GM12873 (cell line): Measurements from ENCODE around the gene HGFAC.

ENCODE experiments used
- CTCF ChIP-seq: IDR thresholded peaks from 2 replicates; pipeline ENCODE4 v1.5.1; 2012; ENCODE audit warnings: low read depth, mild to moderate bottlenecking, moderate library complexity, low read length, control low read depth; ENCODE audit not compliant: insufficient read depth; ENCODE audit errors: missing control alignments

Gene HGFAC

DNA sequence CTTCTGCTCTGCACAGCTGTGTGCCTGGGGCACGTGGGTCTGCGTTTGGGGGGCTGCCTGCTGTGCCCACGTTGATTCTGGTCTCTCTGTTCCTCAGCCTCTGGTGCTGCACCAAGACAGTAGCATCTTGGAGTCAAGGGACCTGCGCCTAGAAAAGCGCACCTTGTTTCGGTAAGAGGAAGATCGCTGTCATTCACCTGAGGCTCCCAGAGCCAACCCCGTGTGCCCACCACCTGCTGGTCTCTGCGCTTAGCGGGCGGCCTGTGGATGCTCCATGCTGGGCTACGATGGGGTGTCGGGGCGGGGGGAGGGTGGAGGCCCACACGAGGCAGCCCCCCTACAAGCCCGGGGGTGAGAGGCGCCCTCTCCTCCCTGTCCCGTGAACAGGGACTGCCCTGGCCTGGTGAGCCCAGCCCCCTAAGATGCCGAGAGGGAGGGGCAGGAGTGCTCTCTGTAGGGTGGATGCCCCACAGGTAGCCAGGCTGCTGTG, 18.9 kb upstream of the HGFAC start:
- TF ChIP-seq CTCF = no peak

DNA sequence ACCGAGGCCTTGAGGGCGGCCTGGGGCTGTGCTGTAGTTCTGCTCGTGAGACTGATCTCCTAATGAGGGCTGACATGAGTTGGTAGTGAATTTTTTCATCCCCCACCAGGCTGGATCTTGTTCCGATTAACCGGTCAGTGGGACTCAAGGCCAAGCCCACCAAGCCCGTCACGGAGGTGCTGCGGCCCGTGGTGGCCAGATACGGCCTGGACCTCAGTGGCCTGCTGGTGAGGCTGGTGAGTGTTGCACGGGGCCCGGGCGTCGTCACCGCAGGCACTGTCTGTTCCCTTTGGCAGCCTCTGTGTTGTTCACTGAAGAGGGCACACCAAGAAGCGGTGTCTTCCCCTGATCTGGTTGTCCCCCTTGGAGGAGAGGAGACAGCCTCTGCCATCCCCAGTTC, 18.4 kb upstream of the HGFAC start:
- TF ChIP-seq CTCF = no peak

DNA sequence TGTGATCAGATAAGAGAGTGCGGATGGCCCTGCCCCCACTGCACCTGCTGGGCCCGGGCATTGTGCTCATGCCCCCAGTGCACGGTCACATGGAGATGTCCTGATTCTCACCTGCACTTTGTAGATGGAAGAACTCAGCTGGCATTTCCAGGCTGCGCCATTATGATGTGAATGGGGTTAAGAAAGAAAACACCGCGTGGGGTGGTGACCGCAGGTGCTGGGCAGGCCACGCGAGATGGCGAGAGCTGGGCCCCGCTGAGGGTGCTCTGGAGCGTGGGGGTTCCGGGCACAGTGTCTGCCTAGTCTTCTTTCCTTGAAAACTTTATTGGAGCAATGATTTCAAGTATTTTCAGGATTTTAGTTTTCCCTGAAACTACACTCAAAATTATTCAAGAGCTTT, 17.8 kb upstream of the HGFAC start:
- no peak for TF ChIP-seq CTCF

- TF ChIP-seq CTCF = no peak
These were observed 17.2 kb upstream of the HGFAC start for GRCh38 chr4:3424522-3425095.

- TF ChIP-seq CTCF = no peak
These were observed 15.2 kb upstream of the HGFAC start for GRCh38 chr4:3426465-3427133.

DNA sequence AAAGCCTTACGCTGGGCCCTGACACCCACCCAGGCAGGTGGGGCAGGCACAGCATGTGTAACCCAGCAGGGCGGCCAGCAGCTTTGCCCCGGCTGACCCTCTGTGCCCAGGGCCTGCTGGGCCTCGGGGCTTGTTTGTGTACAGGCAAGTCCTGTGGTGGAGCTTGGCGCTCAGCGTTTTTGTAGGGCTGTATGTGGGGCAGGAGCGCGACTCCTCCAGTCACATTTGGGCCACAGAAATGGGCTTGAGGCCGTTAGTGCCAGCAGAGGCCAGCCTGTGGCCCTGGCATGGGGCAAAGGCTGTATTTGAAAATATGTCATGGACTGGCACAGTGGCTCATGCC, 14.7 kb upstream of the HGFAC start:
- TF ChIP-seq CTCF = no peak

DNA sequence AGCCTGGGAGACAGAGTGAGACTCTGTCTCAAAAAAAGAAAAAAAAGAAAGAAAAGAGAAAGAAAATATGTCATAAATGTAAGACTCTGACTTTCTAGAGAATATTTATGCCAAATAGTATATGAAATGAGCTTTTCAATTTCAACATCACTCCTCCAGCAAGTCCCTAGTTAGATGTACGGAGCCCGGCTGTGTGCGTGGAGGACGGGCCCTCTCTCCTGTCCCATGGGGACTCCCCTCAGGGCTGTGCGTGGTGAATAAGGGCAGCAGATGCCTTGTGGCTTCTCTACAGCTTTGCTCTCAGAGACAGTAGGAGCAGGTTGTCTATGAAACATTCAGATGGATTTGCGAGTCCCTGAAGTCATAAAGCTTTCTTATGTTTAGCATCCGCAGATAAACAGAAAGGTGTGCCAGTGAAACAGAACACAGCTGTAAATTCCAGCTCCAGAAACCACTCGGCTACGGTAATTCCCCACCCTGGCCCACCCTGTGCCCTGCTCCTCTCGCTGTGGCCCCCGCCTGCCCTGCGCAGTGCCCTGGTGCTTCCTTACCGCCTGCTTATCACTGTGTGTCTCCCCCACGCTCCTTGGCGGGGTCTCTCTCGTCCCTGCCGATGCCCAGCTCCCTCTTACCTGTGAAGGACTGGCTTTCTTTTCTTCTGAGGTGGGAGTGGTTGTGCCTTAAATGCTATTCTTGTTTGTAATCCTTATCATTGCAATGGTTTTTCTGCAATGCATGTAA, 13.9 kb upstream of the HGFAC start:
- TF ChIP-seq CTCF = no peak
